HepG2 (cell line): ENCODE measurements around the gene ATP1B2. TPM values are rescaled to one million over a fixed set of nuclear protein-coding genes. Genes with fewer than 3 reads are reported as not detected.

Experiments used
- AKAP8 ChIP-seq: sonication (generic); formaldehyde crosslinking; IDR thresholded peaks from 2 replicates; pipeline ENCODE4 v1.5.1; 2020; ENCODE audit warnings: mild to moderate bottlenecking, missing genetic modification reagents
- ATF1 ChIP-seq: IDR thresholded peaks from 2 replicates; pipeline ENCODE4 v1.6.1; 2016; ENCODE audit warnings: mild to moderate bottlenecking, control low read depth
- DR1 ChIP-seq: sonication (generic); formaldehyde crosslinking; IDR thresholded peaks from 2 replicates; pipeline ENCODE4 v1.8.0; 2021; ENCODE audit warnings: mild to moderate bottlenecking, missing genetic modification reagents, inconsistent platforms
- ERF ChIP-seq: IDR thresholded peaks from 2 replicates; pipeline ENCODE4 v1.6.1; 2018; ENCODE audit warnings: missing biosample characterization, missing genetic modification reagents
- MAZ ChIP-seq, 2 experiments: sonication (generic) in 1 of 2; formaldehyde crosslinking in 1 of 2; IDR thresholded peaks; 2 replicates each; pipeline versions ENCODE4 v1.5.0 to v1.6.1; 2012 to 2020; ENCODE audit warnings: low read depth in 2 of 2, mild to moderate bottlenecking in 2 of 2, borderline replicate concordance in 1 of 2, improper control_type of control experiment in 1 of 2, low read length in 1 of 2, missing genetic modification reagents in 1 of 2, moderate library complexity in 1 of 2
- MXD1 ChIP-seq: sonication (generic); formaldehyde crosslinking; IDR thresholded peaks from 2 replicates; pipeline ENCODE4 v1.4.0; 2020; ENCODE audit warnings: mild to moderate bottlenecking, missing genetic modification reagents
- NCOA1 ChIP-seq: sonication (generic); formaldehyde crosslinking; IDR thresholded peaks from 2 replicates; pipeline ENCODE4 v1.9.0; 2021; ENCODE audit warnings: missing genetic modification reagents
- PBX3 ChIP-seq: sonication (generic); formaldehyde crosslinking; IDR thresholded peaks from 2 replicates; pipeline ENCODE4 v1.8.1; 2023; ENCODE audit warnings: missing genetic modification reagents, inconsistent platforms, borderline replicate concordance
- PITX1 ChIP-seq: sonication (generic); formaldehyde crosslinking; IDR thresholded peaks from 2 replicates; pipeline ENCODE4 v1.5.1; 2020; ENCODE audit warnings: mild to moderate bottlenecking, missing genetic modification reagents
- SALL1 ChIP-seq: sonication (generic); formaldehyde crosslinking; IDR thresholded peaks from 2 replicates; pipeline ENCODE4 v1.8.0; 2022; ENCODE audit warnings: mild to moderate bottlenecking, missing genetic modification reagents
- SALL2 ChIP-seq: sonication (generic); formaldehyde crosslinking; IDR thresholded peaks from 2 replicates; pipeline ENCODE4 v1.8.1; 2023; ENCODE audit warnings: mild to moderate bottlenecking, missing genetic modification reagents, inconsistent platforms
- TBL1XR1 ChIP-seq: fragments of 150-350 bp; IDR thresholded peaks from 2 replicates; pipeline ENCODE4 v1.6.1; 2014; ENCODE audit warnings: borderline replicate concordance, low read length; ENCODE audit not compliant: partially characterized antibody
- TGIF2 ChIP-seq: IDR thresholded peaks from 2 replicates; pipeline ENCODE4 v1.6.1; 2016; ENCODE audit warnings: control low read depth, missing compliant biosample characterization
- WIZ ChIP-seq: sonication (generic); formaldehyde crosslinking; IDR thresholded peaks from 2 replicates; pipeline ENCODE4 v1.5.1; 2020; ENCODE audit warnings: mild to moderate bottlenecking, missing genetic modification reagents
- YEATS2 ChIP-seq: sonication (generic); formaldehyde crosslinking; IDR thresholded peaks from 2 replicates; pipeline ENCODE4 v1.4.0; 2020; ENCODE audit warnings: missing genetic modification reagents, borderline replicate concordance
- ZFYVE20 ChIP-seq: sonication (generic); formaldehyde crosslinking; IDR thresholded peaks from 2 replicates; pipeline ENCODE4 v1.8.0; 2023; ENCODE audit warnings: low read depth, mild to moderate bottlenecking, moderate library complexity, missing genetic modification reagents, borderline replicate concordance
- ZNF225 ChIP-seq: sonication (generic); formaldehyde crosslinking; IDR thresholded peaks from 2 replicates; pipeline ENCODE4 v1.4.0; 2020; ENCODE audit warnings: mild to moderate bottlenecking, missing genetic modification reagents
- ZNF276 ChIP-seq: sonication (generic); formaldehyde crosslinking; IDR thresholded peaks from 2 replicates; pipeline ENCODE4 v1.4.0; 2020; ENCODE audit warnings: mild to moderate bottlenecking, low read depth, missing genetic modification reagents
- ZNF3 ChIP-seq: IDR thresholded peaks from 2 replicates; pipeline ENCODE4 v1.7.0; 2017; ENCODE audit warnings: inconsistent platforms
- ZNF431 ChIP-seq: sonication (generic); formaldehyde crosslinking; IDR thresholded peaks from 2 replicates; pipeline ENCODE4 v1.9.0; 2022; ENCODE audit warnings: missing genetic modification reagents, low read depth, mild to moderate bottlenecking, borderline replicate concordance
- ZNF512 ChIP-seq: sonication (generic); formaldehyde crosslinking; IDR thresholded peaks from 2 replicates; pipeline ENCODE4 v1.4.0; 2020; ENCODE audit warnings: mild to moderate bottlenecking, missing genetic modification reagents
- ZNF567 ChIP-seq: sonication (generic); formaldehyde crosslinking; IDR thresholded peaks from 2 replicates; pipeline ENCODE4 v1.8.1; 2023; ENCODE audit warnings: mild to moderate bottlenecking, missing genetic modification reagents, borderline replicate concordance
- ZNF766 ChIP-seq: sonication (generic); formaldehyde crosslinking; IDR thresholded peaks from 2 replicates; pipeline ENCODE4 v1.5.0; 2020; ENCODE audit warnings: missing genetic modification reagents, borderline replicate concordance
- ZNF772 ChIP-seq: sonication (generic); formaldehyde crosslinking; IDR thresholded peaks from 2 replicates; pipeline ENCODE4 v1.5.0; 2020; ENCODE audit warnings: mild to moderate bottlenecking, missing genetic modification reagents
- ZSCAN30 ChIP-seq: sonication (generic); formaldehyde crosslinking; IDR thresholded peaks from 2 replicates; pipeline ENCODE4 v1.5.0; 2020; ENCODE audit warnings: mild to moderate bottlenecking, missing genetic modification reagents
- polyA plus RNA-seq, 8 experiments: library from polyadenylated mRNA; depleted of rRNA in 3 of 8; stranded (reverse) in 7 of 8; unstranded in 1 of 8; fragments of >200 nt; fragmentation: Illumina TruSeq in 4 of 8; extraction: Trizol in 4 of 8; gene quantifications; 2 replicates each; pipeline versions ENCODE4 v1.2.1 to v1.2.3, GENCODE V29; 2011 to 2016; ENCODE audit warnings: low read depth in 4 of 8, missing spikeins in 1 of 8, mixed read lengths in 1 of 8; ENCODE audit not compliant: insufficient read depth in 1 of 8
- total RNA-seq, 5 experiments: library from RNA; depleted of rRNA; stranded (reverse); fragments of >200 nt; fragmentation: Illumina TruSeq; extraction: Trizol; gene quantifications; 2 replicates each; pipeline ENCODE4 v1.2.3, GENCODE V29; 2016; ENCODE audit warnings: low read depth in 1 of 5

ATP1B2 gene
- total and polyA plus RNA-seq, 2 of the 13 experiments (the other 11 are each of a cell fraction or from before 2014, with no cell fraction given): not detected

- TF ChIP-seq MAZ (IDR thresholded peaks at IDR 0.05; ENCODE audit: borderline replicate concordance, low read depth, low read length): no peak
- TF ChIP-seq MAZ (CRISPR knock-in tag; IDR thresholded peaks at IDR 0.05; ENCODE audit: low read depth): 0 out of 2 replicates have a peak, but pooled peaks have one; percentile 41
- no peak for TF ChIP-seq ZNF225
- TF ChIP-seq SALL1: peak; percentile 52; the same call in 1 of the 2 replicates
- TF ChIP-seq NCOA1: no peak
- peak; percentile 67; the same call in 1 of the 2 replicates for TF ChIP-seq SALL2
- TF ChIP-seq YEATS2 (CRISPR knock-in tag): peak; percentile 53; the same call in 1 of the 2 replicates
- 0 out of 2 replicates have a peak, but pooled peaks have one; percentile 10 for TF ChIP-seq TGIF2 (CRISPR knock-in tag)
- TF ChIP-seq ZNF772 (CRISPR knock-in tag): 0 out of 2 replicates have a peak, but pooled peaks have one; percentile 18
- TF ChIP-seq MXD1 (CRISPR knock-in tag): no peak
- peak; percentile 27 for TF ChIP-seq TBL1XR1
- TF ChIP-seq AKAP8 (CRISPR knock-in tag): no peak
- peak; percentile 56 for TF ChIP-seq ERF (CRISPR knock-in tag)
- TF ChIP-seq PITX1 (CRISPR knock-in tag): no peak
- TF ChIP-seq ZFYVE20 (CRISPR knock-in tag): no peak
- TF ChIP-seq ZNF276 (CRISPR knock-in tag): no peak
- TF ChIP-seq ZNF431 (CRISPR knock-in tag): no peak
- TF ChIP-seq ZNF3 (CRISPR knock-in tag): no peak
- no peak for TF ChIP-seq ZNF512 (CRISPR knock-in tag)
- TF ChIP-seq DR1 (CRISPR knock-in tag): no peak
- TF ChIP-seq ATF1: peak; percentile 17
- 0 out of 2 replicates have a peak, but pooled peaks have one; percentile 9 for TF ChIP-seq WIZ
- TF ChIP-seq ZNF567 (CRISPR knock-in tag): no peak
- no peak for TF ChIP-seq PBX3 (CRISPR knock-in tag)
- TF ChIP-seq ZSCAN30 (CRISPR knock-in tag): no peak
- TF ChIP-seq ZNF766 (CRISPR knock-in tag): 0 out of 2 replicates have a peak, but pooled peaks have one; percentile 6
Observed at GRCh38 chr17:7685533-7686221, 35.0 kb downstream of the ATP1B2 start (continued).
